ENCODE measurements around the gene PRMT2. TPM values are rescaled to one million over a fixed set of nuclear protein-coding genes. Genes with fewer than 3 reads are reported as not detected.
A peak's percentile ranks its signal among the peaks of the same experiment; 100 is the strongest.
"Not testable (repeated sequence)": the region's sequence is repeated elsewhere in the genome, so short reads cannot be mapped to it uniquely, and the experiment has no call there.

PRMT2 gene
- total RNA-seq, 1 experiment from 2014 or later, result 83.0 TPM

GRCh38 chr21:46617267-46618051, 18.0 kb upstream of the PRMT2 start:
- DNase-seq (ENCODE audit: low read depth), result peak; percentile 22

- no peak for DNase-seq (ENCODE audit: low read depth)
Observed at GRCh38 chr21:46618738-46619379, 16.6 kb upstream of the PRMT2 start.

GRCh38 chr21:46619846-46620245, 15.6 kb upstream of the PRMT2 start:
- no peak for DNase-seq (ENCODE audit: low read depth)

GRCh38 chr21:46620846-46621245, 14.6 kb upstream of the PRMT2 start:
- DNase-seq (ENCODE audit: low read depth), result no peak

GRCh38 chr21:46621457-46622182, 13.9 kb upstream of the PRMT2 start:
- DNase-seq (ENCODE audit: low read depth), result peak; percentile 49

- peak; percentile 61 for DNase-seq (ENCODE audit: low read depth)
Observed at GRCh38 chr21:46622226-46622625, 13.2 kb upstream of the PRMT2 start.

- DNase-seq (ENCODE audit: low read depth), result no peak
Observed at GRCh38 chr21:46624050-46624449, 11.4 kb upstream of the PRMT2 start.

GRCh38 chr21:46625759-46626158, 9.7 kb upstream of the PRMT2 start:
- no peak for DNase-seq (ENCODE audit: low read depth)

GRCh38 chr21:46626536-46626935, 8.9 kb upstream of the PRMT2 start:
- DNase-seq (ENCODE audit: low read depth), result no peak

- DNase-seq (ENCODE audit: low read depth), result no peak
Observed at GRCh38 chr21:46626975-46627501, 8.4 kb upstream of the PRMT2 start.

GRCh38 chr21:46627726-46628125, 7.7 kb upstream of the PRMT2 start:
- DNase-seq (ENCODE audit: low read depth), result no peak

GRCh38 chr21:46628868-46629267, 6.6 kb upstream of the PRMT2 start:
- DNase-seq (ENCODE audit: low read depth), result no peak

GRCh38 chr21:46630915-46631314, 4.6 kb upstream of the PRMT2 start:
- DNase-seq (ENCODE audit: low read depth), result not testable (repeated sequence)

- DNase-seq (ENCODE audit: low read depth), result no peak
Observed at GRCh38 chr21:46633566-46633965, 1.9 kb upstream of the PRMT2 start.

- no peak for DNase-seq (ENCODE audit: low read depth)
Observed at GRCh38 chr21:46634427-46634826, 1.0 kb upstream of the PRMT2 start.

- peak; percentile 82 for DNase-seq (ENCODE audit: low read depth)
Observed at GRCh38 chr21:46634966-46635323, 529 bp upstream of the PRMT2 start.

GRCh38 chr21:46636181-46636512, 673 bp downstream of the PRMT2 start:
- no peak for DNase-seq (ENCODE audit: low read depth)

- DNase-seq (ENCODE audit: low read depth), result no peak
Observed at GRCh38 chr21:46636550-46637285, 1.2 kb downstream of the PRMT2 start.

GRCh38 chr21:46637952-46638746, 2.7 kb downstream of the PRMT2 start:
- DNase-seq (ENCODE audit: low read depth), result peak; percentile 9

- DNase-seq (ENCODE audit: low read depth), result no peak
Observed at GRCh38 chr21:46639489-46640386, 4.3 kb downstream of the PRMT2 start.
